Activated CD8-positive, alpha-beta memory T cell treated with anti-CD3 and anti-CD28 coated beads for 4 hours (primary cell): ENCODE results near the gene OR5AR1.
"Not testable (repeated sequence)": the region's sequence is repeated elsewhere in the genome, so short reads cannot be mapped to it uniquely, and the experiment has no call there.

ENCODE experiments used
- DNase-seq, 2 donors: peaks; one replicate each; pipeline ENCODE4 v3.0.0-alpha.2; 2020; ENCODE audit warnings: low read depth in 2 of 2

Gene OR5AR1

GRCh38 chr11:56663386-56663785, at the start of gene OR5AR1:
TSS of gene OR5AR1 (plus strand) at chr11:56663686. CDS start at chr11:56663686, 0 bp downstream.
- no peak for DNase-seq

- DNase-seq = no peak
Observed at GRCh38 chr11:56624661-56625110, 38.8 kb upstream of the OR5AR1 start.

- no peak for DNase-seq
Observed at GRCh38 chr11:56625946-56626345, 37.5 kb upstream of the OR5AR1 start.

GRCh38 chr11:56632329-56632728, 31.2 kb upstream of the OR5AR1 start:
- no peak for DNase-seq

GRCh38 chr11:56636861-56637260, 26.6 kb upstream of the OR5AR1 start:
- no peak for DNase-seq

GRCh38 chr11:56637500-56637899, 26.0 kb upstream of the OR5AR1 start:
- DNase-seq = no peak

GRCh38 chr11:56642339-56642738, 21.1 kb upstream of the OR5AR1 start, which contains the start of gene OR5AP2:
TSS of gene OR5AP2 (minus strand) at chr11:56642439. CDS start at chr11:56642439, 0 bp downstream.
- DNase-seq = no peak

- DNase-seq = no peak
Observed at GRCh38 chr11:56659755-56660154, 3.7 kb upstream of the OR5AR1 start.

- DNase-seq = no peak
Observed at GRCh38 chr11:56670984-56671383, 7.5 kb downstream of the OR5AR1 start.

GRCh38 chr11:56688554-56689100, 25.1 kb downstream of the OR5AR1 start:
- no peak for DNase-seq

- DNase-seq = not testable (repeated sequence)
Observed at GRCh38 chr11:56691179-56691578, 27.7 kb downstream of the OR5AR1 start.

- no peak for DNase-seq
Observed at GRCh38 chr11:56693428-56693827, 29.9 kb downstream of the OR5AR1 start.

GRCh38 chr11:56698795-56699194, 35.3 kb downstream of the OR5AR1 start, which contains the start of gene OR9G1:
TSS of gene OR9G1 (plus strand) at chr11:56699095. CDS start at chr11:56700388, 1,293 bp downstream.
- no peak for DNase-seq

- no peak for DNase-seq
Observed at GRCh38 chr11:56700242-56700913, 36.9 kb downstream of the OR5AR1 start.

GRCh38 chr11:56700914-56701485, 37.5 kb downstream of the OR5AR1 start:
- DNase-seq = no peak

GRCh38 chr11:56705784-56706396, 42.4 kb downstream of the OR5AR1 start:
- DNase-seq = no peak

GRCh38 chr11:56706486-56706885, 43.0 kb downstream of the OR5AR1 start:
- DNase-seq = no peak

- no peak for DNase-seq
Observed at GRCh38 chr11:56714206-56714605, 50.7 kb downstream of the OR5AR1 start.
